Ovary (tissue), 9 donors: Measurements from ENCODE around the gene CCL23. TPM values are rescaled to one million over a fixed set of nuclear protein-coding genes. Genes with fewer than 3 reads are reported as not detected.
"Not testable (repeated sequence)": the region's sequence is repeated elsewhere in the genome, so short reads cannot be mapped to it uniquely, and the experiment has no call there.

Experiments used
- DNase-seq, 5 donors: peaks; one replicate each; pipeline ENCODE4 v3.0.0-alpha.2; 2019 to 2020
- H3K27ac ChIP-seq, 2 donors: fragments of 200-600 bp; one replicate each; pipeline versions ENCODE4 v1.5.1 to v1.8.0; 2019 to 2022
- H3K27me3 ChIP-seq: fragments of 200-600 bp; one replicate; pipeline ENCODE4 v1.8.0; 2022
- H3K36me3 ChIP-seq: fragments of 200-600 bp; sonication (generic); one replicate; pipeline ENCODE4 v1.5.1; 2019
- H3K4me1 ChIP-seq: one replicate; pipeline ENCODE4 v1.8.1; 2013; ENCODE audit warnings: mild to moderate bottlenecking, moderate library complexity; ENCODE audit not compliant: insufficient read depth
- H3K4me3 ChIP-seq: fragments of 200-600 bp; sonication (generic); one replicate; pipeline ENCODE4 v1.5.1; 2017
- H3K9me3 ChIP-seq, 2 donors: fragments of 200-600 bp in 1 of 2; sonication (generic) in 1 of 2; one replicate each; pipeline versions ENCODE4 v1.5.1 to v1.8.1; 2013 to 2019; ENCODE audit warnings: mild to moderate bottlenecking in 1 of 2, moderate library complexity in 1 of 2
- CTCF ChIP-seq, 3 donors: fragments of 450-650 bp in 2 of 3; fragments of 200-600 bp in 1 of 3; IDR thresholded peaks; one replicate each; pipeline versions ENCODE4 v1.5.1 to v1.8.0; 2016 to 2022; ENCODE audit warnings: antibody characterized with exemption in 3 of 3, mild to moderate bottlenecking in 1 of 3
- EP300 ChIP-seq: sonication (generic); formaldehyde crosslinking; IDR thresholded peaks from one replicate; pipeline ENCODE4 v1.6.1; 2017; ENCODE audit warnings: antibody characterized with exemption
- POLR2A ChIP-seq: fragments of 450-650 bp; IDR thresholded peaks from one replicate; pipeline ENCODE4 v1.6.1; 2017; ENCODE audit warnings: antibody characterized with exemption, mild to moderate bottlenecking, moderate library complexity
- WGBS, 3 donors: extraction: QIAGEN DNeasy Blood & Tissue Kit in 1 of 3; methylation state at CpG; one replicate each; pipeline versions ENCODE4 v1.1.5 to v1.1.7; 2013 to 2017; 5-methylcytosine and 5-hydroxymethylcytosine counted together
- intact Hi-C, 4 donors: fragments of 100-400 bp; cut with DNase I; formaldehyde crosslinking; loops; one replicate each; pipeline versions ENCODE4 v1.11.0 to v1.15.1; 2022 to 2023
- polyA plus RNA-seq, 2 donors: library from polyadenylated mRNA; stranded (reverse); fragments of 200-250 nt in 1 of 2; fragments of 350-450 nt in 1 of 2; fragmentation: Illumina TruSeq in 1 of 2; extraction: RNeasy Lipid Tissue Mini Kit (QIAGEN cat#74804) in 1 of 2; gene quantifications; one replicate each; pipeline ENCODE4 v1.2.3, GENCODE V29; 2013 to 2014
- total RNA-seq, 7 donors: library from RNA; depleted of rRNA in 2 of 7; stranded (reverse); fragments of >200 nt in 2 of 7; fragmentation: NEBNext Ultra II Directional in 3 of 7; extraction: Animal tissue kit (Norgen Biotek cat#: 25700) in 3 of 7; gene quantifications; one replicate each; pipeline versions ENCODE4 v1.1.0 to v1.2.4, GENCODE V29; 2016 to 2023
- donor health status: DM: no; HTN: no; CAD: no; lungs with moderate emphysema.
- donor health status: DM: no; HTN: no; CAD: no.
- donor health status: Bipolar disorder and iron deficiency.
- donor health status: DM: yes; HTN: yes; CAD: no.
- donor health status: DM: no; HTN: no; CAD: no.
- donor health status: DM: yes; HTN: yes; CAD: no.

Gene CCL23
- total and polyA plus RNA-seq, 9 donors: 0.81 to 9.2 (median 3.7) TPM; not detected in 2

GRCh38 chr17:35998018-35998545, 19.7 kb downstream of the CCL23 start:
- Histone ChIP-seq H3K36me3 (no peaks in the 10 kb centered on the region), H3K27ac (no peak overlapping the region), H3K9me3 (no peaks in the 10 kb centered on the region), H3K27me3 (no peaks in the 10 kb centered on the region), H3K4me3 (no peak overlapping the region), H3K4me1 (no peaks in the 10 kb centered on the region)
- DNase-seq: no peak
- intact Hi-C loops: no loop called here
- 52 to 55% (median 52%) methylated on average over 11 of the region's 11 CpGs for WGBS, 3 donors
- TF ChIP-seq POLR2A: no peak
- TF ChIP-seq CTCF (IDR thresholded peaks at IDR 0.05): no peak
- TF ChIP-seq EP300: no peak

GRCh38 chr17:35995346-35995745, 22.4 kb downstream of the CCL23 start:
- intact Hi-C loops, DNase-seq, H3K4me1 ChIP-seq, H3K9me3 ChIP-seq, H3K27me3 ChIP-seq, H3K4me3 ChIP-seq, H3K36me3 ChIP-seq, H3K27ac ChIP-seq: not testable (repeated sequence)
- 76 to 83% (median 81%) methylated on average over 2 of the region's 2 CpGs for WGBS, 3 donors

- DNase-seq: no peak
- intact Hi-C loops: no loop called here
- WGBS, 3 donors: 76 to 83% (median 81%) methylated on average over 2 of the region's 2 CpGs
Observed at GRCh38 chr17:35991075-35991474, 26.7 kb downstream of the CCL23 start.

GRCh38 chr17:35988164-35988563, 29.6 kb downstream of the CCL23 start:
- H3K9me3 ChIP-seq: no peaks in the 10 kb centered on the region
- H3K27me3 ChIP-seq: no peaks in the 10 kb centered on the region
- no peak for DNase-seq
- H3K27ac ChIP-seq: no peak overlapping the region
- TF ChIP-seq EP300 (no peak), POLR2A (no peak), CTCF (IDR thresholded peaks at IDR 0.05) (no peak)
- H3K4me1 ChIP-seq: no peaks in the 10 kb centered on the region
- H3K4me3 ChIP-seq: no peak overlapping the region
- no peaks in the 10 kb centered on the region for H3K36me3 ChIP-seq
- intact Hi-C loops: no loop called here

More at GRCh38 chr17:35991075-35991474, 26.7 kb downstream of the CCL23 start:
- H3K36me3 ChIP-seq: no peaks in the 10 kb centered on the region
- no peak overlapping the region for H3K27ac ChIP-seq
- H3K9me3 ChIP-seq: no peaks in the 10 kb centered on the region
- no peaks in the 10 kb centered on the region for H3K4me1 ChIP-seq
- TF ChIP-seq POLR2A: no peak
- TF ChIP-seq CTCF (IDR thresholded peaks at IDR 0.05): no peak
- no peak for TF ChIP-seq EP300
- H3K4me3 ChIP-seq: no peak overlapping the region
- no peaks in the 10 kb centered on the region for H3K27me3 ChIP-seq

- H3K36me3 ChIP-seq: no peaks in the 10 kb centered on the region
- TF ChIP-seq CTCF (IDR thresholded peaks at IDR 0.05) (no peak), EP300 (no peak), POLR2A (no peak)
- no peak for DNase-seq
- no peaks in the 10 kb centered on the region for H3K9me3 ChIP-seq
- no peaks in the 10 kb centered on the region for H3K27me3 ChIP-seq
- H3K27ac ChIP-seq: no peak within 1 kb of the TSS
- no peak within 1 kb of the TSS for H3K4me3 ChIP-seq
- 50 to 55% (median 51%) methylated on average over 1 of the region's 1 CpG for WGBS, 3 donors
- no peaks in the 10 kb centered on the region for H3K4me1 ChIP-seq
- intact Hi-C loops: no loop called here
Observed at GRCh38 chr17:35986643-35987042, 31.1 kb downstream of the CCL23 start, which contains the start of gene CCL14. Gene CCL14, minus strand, starts transcription at chr17:35986729. Its CDS starts 80 bp downstream, at chr17:35986649.
